Rectal smooth muscle tissue (tissue), 1 donor: ENCODE data around the gene JAGN1.
"Not testable (repeated sequence)": the region's sequence is repeated elsewhere in the genome, so short reads cannot be mapped to it uniquely, and the experiment has no call there.

Source experiments
- H3K27ac ChIP-seq: one replicate; pipeline ENCODE4 v1.7.0; 2013; ENCODE audit warnings: low read depth, low read length, inconsistent platforms
- H3K27me3 ChIP-seq: one replicate; pipeline ENCODE4 v1.7.0; 2013; ENCODE audit warnings: low read length; ENCODE audit not compliant: control insufficient read depth, insufficient read depth
- H3K36me3 ChIP-seq: one replicate; pipeline ENCODE4 v1.7.0; 2013; ENCODE audit warnings: low read length; ENCODE audit not compliant: control insufficient read depth, insufficient read depth
- H3K4me1 ChIP-seq: one replicate; pipeline ENCODE4 v1.7.0; 2013; ENCODE audit warnings: low read length; ENCODE audit not compliant: control insufficient read depth, insufficient read depth
- H3K4me3 ChIP-seq: one replicate; pipeline ENCODE4 v1.7.0; 2013; ENCODE audit warnings: low read length
- H3K9ac ChIP-seq: one replicate; pipeline ENCODE4 v1.7.0; 2013; ENCODE audit warnings: low read length

JAGN1 gene

GRCh38 chr3:9875448-9875847 lies 15.0 kb upstream of the JAGN1 start:
- no peak overlapping the region for H3K27ac ChIP-seq
- no peaks in the 10 kb centered on the region for H3K27me3 ChIP-seq
- no peaks in the 10 kb centered on the region for H3K4me1 ChIP-seq
- H3K4me3 ChIP-seq: no peak overlapping the region
- no peak overlapping the region for H3K9ac ChIP-seq
- no peaks in the 10 kb centered on the region for H3K36me3 ChIP-seq

GRCh38 chr3:9876255-9876654 lies 14.2 kb upstream of the JAGN1 start:
- not testable (repeated sequence) for H3K36me3 ChIP-seq, H3K27me3 ChIP-seq, H3K4me1 ChIP-seq, H3K27ac ChIP-seq, H3K9ac ChIP-seq, H3K4me3 ChIP-seq

GRCh38 chr3:9876991-9877390 lies 13.4 kb upstream of the JAGN1 start:
- Histone ChIP-seq H3K4me3 (no peak overlapping the region), H3K9ac (no peak overlapping the region), H3K27ac (no peak overlapping the region), H3K27me3 (no peaks in the 10 kb centered on the region), H3K4me1 (no peaks in the 10 kb centered on the region), H3K36me3 (no peaks in the 10 kb centered on the region)

GRCh38 chr3:9878700-9879099 lies 11.7 kb upstream of the JAGN1 start:
- H3K27ac ChIP-seq: no peak overlapping the region
- H3K4me1 ChIP-seq: no peaks in the 10 kb centered on the region
- H3K4me3 ChIP-seq: no peak overlapping the region
- no peaks in the 10 kb centered on the region for H3K27me3 ChIP-seq
- H3K9ac ChIP-seq: no peak overlapping the region
- no peaks in the 10 kb centered on the region for H3K36me3 ChIP-seq

- no peaks in the 10 kb centered on the region for H3K27me3 ChIP-seq
- H3K36me3 ChIP-seq: no peaks in the 10 kb centered on the region
- no peaks in the 10 kb centered on the region for H3K4me1 ChIP-seq
- H3K4me3 ChIP-seq: no peak within 1 kb of the TSS
- H3K9ac ChIP-seq: no peak within 1 kb of the TSS
- no peak within 1 kb of the TSS for H3K27ac ChIP-seq
Measured at GRCh38 chr3:9879830-9880549, 10.4 kb upstream of the JAGN1 start, which contains the start of gene CIDEC. CIDEC (minus strand) TSS chr3:9880253; CDS start chr3:9878486, 1,767 bp downstream.

- Histone ChIP-seq H3K27me3 (no peaks in the 10 kb centered on the region), H3K36me3 (no peaks in the 10 kb centered on the region), H3K4me3 (no peak overlapping the region), H3K9ac (no peak overlapping the region), H3K4me1 (no peaks in the 10 kb centered on the region), H3K27ac (no peak overlapping the region)
Measured at GRCh38 chr3:9881441-9881840, 9.0 kb upstream of the JAGN1 start.

GRCh38 chr3:9883706-9884554 lies 6.5 kb upstream of the JAGN1 start:
- no peak overlapping the region for H3K9ac ChIP-seq
- no peak overlapping the region for H3K4me3 ChIP-seq
- H3K4me1 ChIP-seq: no peaks in the 10 kb centered on the region
- no peak overlapping the region for H3K27ac ChIP-seq
- H3K36me3 ChIP-seq: no peaks in the 10 kb centered on the region
- H3K27me3 ChIP-seq: no peaks in the 10 kb centered on the region

GRCh38 chr3:9884555-9885165 lies 5.8 kb upstream of the JAGN1 start:
- H3K27ac ChIP-seq: no peak overlapping the region
- no peaks in the 10 kb centered on the region for H3K27me3 ChIP-seq
- H3K36me3 ChIP-seq: no peaks in the 10 kb centered on the region
- H3K4me1 ChIP-seq: no peaks in the 10 kb centered on the region
- no peak overlapping the region for H3K4me3 ChIP-seq
- H3K9ac ChIP-seq: no peak overlapping the region

- Histone ChIP-seq H3K27ac (no peak overlapping the region), H3K4me1 (no peaks in the 10 kb centered on the region), H3K9ac (no peak overlapping the region), H3K4me3 (no peak overlapping the region), H3K27me3 (no peaks in the 10 kb centered on the region), H3K36me3 (no peaks in the 10 kb centered on the region)
Measured at GRCh38 chr3:9886328-9886727, 4.1 kb upstream of the JAGN1 start.

GRCh38 chr3:9887480-9887879 lies 2.9 kb upstream of the JAGN1 start:
- H3K36me3 ChIP-seq: peaks cover 2% of the 10 kb centered on the region
- no peak overlapping the region for H3K4me3 ChIP-seq
- H3K27ac ChIP-seq: no peak overlapping the region
- H3K4me1 ChIP-seq: no peaks in the 10 kb centered on the region
- H3K9ac ChIP-seq: no peak overlapping the region
- no peaks in the 10 kb centered on the region for H3K27me3 ChIP-seq

GRCh38 chr3:9888540-9888939 lies 1.9 kb upstream of the JAGN1 start:
- no peaks in the 10 kb centered on the region for H3K27me3 ChIP-seq
- no peak overlapping the region for H3K9ac ChIP-seq
- H3K4me3 ChIP-seq: no peak overlapping the region
- H3K4me1 ChIP-seq: no peaks in the 10 kb centered on the region
- H3K36me3 ChIP-seq: peaks cover 11% of the 10 kb centered on the region
- H3K27ac ChIP-seq: no peak overlapping the region

GRCh38 chr3:9889405-9889804 lies 1.0 kb upstream of the JAGN1 start:
- H3K27ac ChIP-seq: no peak overlapping the region
- no peaks in the 10 kb centered on the region for H3K27me3 ChIP-seq
- H3K4me1 ChIP-seq: no peaks in the 10 kb centered on the region
- no peak overlapping the region for H3K4me3 ChIP-seq
- H3K36me3 ChIP-seq: peaks cover 14% of the 10 kb centered on the region
- no peak overlapping the region for H3K9ac ChIP-seq
